Suprapubic skin (tissue), 4 donors: Measurements from ENCODE around the gene UBXN1. TPM values are rescaled to one million over a fixed set of nuclear protein-coding genes. Genes with fewer than 3 reads are reported as not detected.
A peak's percentile ranks its signal among the peaks of the same experiment; 100 is the strongest.
"Not testable (repeated sequence)": the region's sequence is repeated elsewhere in the genome, so short reads cannot be mapped to it uniquely, and the experiment has no call there.

ENCODE experiments used
- DNase-seq, 2 donors: peaks; one replicate each; pipeline ENCODE4 v3.0.0-alpha.2; 2019; ENCODE audit warnings: low spot score in 2 of 2
- H3K27ac ChIP-seq: fragments of 200-600 bp; sonication (generic); one replicate; pipeline ENCODE4 v1.5.1; 2019
- H3K27me3 ChIP-seq: fragments of 200-600 bp; sonication (generic); one replicate; pipeline ENCODE4 v1.5.1; 2019
- H3K36me3 ChIP-seq: fragments of 200-600 bp; sonication (generic); one replicate; pipeline ENCODE4 v1.5.1; 2019
- H3K4me1 ChIP-seq: fragments of 200-600 bp; sonication (generic); one replicate; pipeline ENCODE4 v1.5.1; 2019
- H3K4me3 ChIP-seq: fragments of 200-600 bp; sonication (generic); one replicate; pipeline ENCODE4 v1.5.1; 2019; ENCODE audit warnings: mild to moderate bottlenecking
- H3K9me3 ChIP-seq: fragments of 200-600 bp; sonication (generic); one replicate; pipeline ENCODE4 v1.5.1; 2019
- EP300 ChIP-seq: sonication (generic); formaldehyde crosslinking; IDR thresholded peaks from one replicate; pipeline ENCODE4 v1.6.1; 2017; ENCODE audit warnings: antibody characterized with exemption
- POLR2A ChIP-seq, 2 donors: fragments of 450-650 bp; IDR thresholded peaks; one replicate each; pipeline ENCODE4 v1.6.1; 2017; ENCODE audit warnings: antibody characterized with exemption in 2 of 2, mild to moderate bottlenecking in 2 of 2, moderate library complexity in 2 of 2
- POLR2AphosphoS5 ChIP-seq, 3 donors: sonication (generic); formaldehyde crosslinking; IDR thresholded peaks; one replicate each; pipeline ENCODE4 v1.6.1; 2017; ENCODE audit warnings: antibody characterized with exemption in 3 of 3
- whole genome bisulfite sequencing: methylation state at CpG from one replicate; pipeline ENCODE4 v1.1.5; 2018; 5-methylcytosine and 5-hydroxymethylcytosine counted together
- total RNA-seq, 4 donors: library from RNA; depleted of rRNA; stranded (reverse); fragments of >200 nt; gene quantifications; one replicate each; pipeline ENCODE4 v1.1.0, GENCODE V29; 2016
- TF ChIP-seq, protein P1 (sequence below), 2 donors: fragments of 200-600 bp in 1 of 2; fragments of 450-650 bp in 1 of 2; sonication (generic) in 1 of 2; IDR thresholded peaks; one replicate each; pipeline ENCODE4 v1.5.1; 2016 to 2019; ENCODE audit warnings: antibody characterized with exemption in 2 of 2, mild to moderate bottlenecking in 1 of 2, moderate library complexity in 1 of 2

UBXN1 gene
- total RNA-seq, 4 donors from 2014 or later, result 125 to 194 (median 143) TPM

GRCh38 chr11:62707277-62707861, 28.5 kb upstream of the UBXN1 start, which contains the start of the genes BSCL2 and GNG3:
BSCL2 (minus strand) TSS chr11:62707424; CDS start chr11:62707195, 229 bp downstream.
GNG3 (plus strand) TSS chr11:62707676; CDS start chr11:62708296, 620 bp downstream.
- no peaks in the 10 kb centered on the region for H3K27me3 ChIP-seq
- WGBS, result 91% methylated on average over 7 of the region's 10 CpGs
- peak within 1 kb of the TSS; percentile 92 for H3K27ac ChIP-seq
- H3K4me1 ChIP-seq, result peaks cover 44% of the 10 kb centered on the region
- H3K4me3 ChIP-seq, result peak within 1 kb of the TSS; percentile 67
- peaks cover 19% of the 10 kb centered on the region for H3K36me3 ChIP-seq
- no peaks in the 10 kb centered on the region for H3K9me3 ChIP-seq
- TF ChIP-seq, protein P1, sequence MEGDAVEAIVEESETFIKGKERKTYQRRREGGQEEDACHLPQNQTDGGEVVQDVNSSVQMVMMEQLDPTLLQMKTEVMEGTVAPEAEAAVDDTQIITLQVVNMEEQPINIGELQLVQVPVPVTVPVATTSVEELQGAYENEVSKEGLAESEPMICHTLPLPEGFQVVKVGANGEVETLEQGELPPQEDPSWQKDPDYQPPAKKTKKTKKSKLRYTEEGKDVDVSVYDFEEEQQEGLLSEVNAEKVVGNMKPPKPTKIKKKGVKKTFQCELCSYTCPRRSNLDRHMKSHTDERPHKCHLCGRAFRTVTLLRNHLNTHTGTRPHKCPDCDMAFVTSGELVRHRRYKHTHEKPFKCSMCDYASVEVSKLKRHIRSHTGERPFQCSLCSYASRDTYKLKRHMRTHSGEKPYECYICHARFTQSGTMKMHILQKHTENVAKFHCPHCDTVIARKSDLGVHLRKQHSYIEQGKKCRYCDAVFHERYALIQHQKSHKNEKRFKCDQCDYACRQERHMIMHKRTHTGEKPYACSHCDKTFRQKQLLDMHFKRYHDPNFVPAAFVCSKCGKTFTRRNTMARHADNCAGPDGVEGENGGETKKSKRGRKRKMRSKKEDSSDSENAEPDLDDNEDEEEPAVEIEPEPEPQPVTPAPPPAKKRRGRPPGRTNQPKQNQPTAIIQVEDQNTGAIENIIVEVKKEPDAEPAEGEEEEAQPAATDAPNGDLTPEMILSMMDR (IDR thresholded peaks at IDR 0.05), result no peak
- TF ChIP-seq POLR2AphosphoS5 (IDR thresholded peaks at IDR 0.05) (no peak), POLR2A (IDR thresholded peaks at IDR 0.05) (no peak), EP300 (no peak)
- DNase-seq, result no peak

DNA sequence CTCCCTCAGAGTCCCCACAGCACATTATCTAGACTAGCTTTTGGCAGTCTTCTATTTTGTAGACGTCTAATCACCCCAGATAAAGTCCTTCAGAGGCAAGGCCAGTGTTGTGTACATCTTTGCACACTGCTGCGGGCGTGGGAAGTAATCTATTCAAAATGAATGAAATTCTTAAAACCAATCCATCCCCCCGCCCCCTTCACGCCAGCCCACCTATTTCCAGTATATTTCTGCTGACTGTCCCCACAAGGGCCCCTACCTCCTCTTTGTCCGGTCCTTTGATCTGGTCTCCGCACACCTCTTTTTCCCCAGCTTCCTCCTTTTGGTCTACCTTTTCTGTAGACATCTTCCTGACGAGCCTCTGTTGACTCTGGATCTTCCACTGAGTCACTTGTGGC, 28.0 kb upstream of the UBXN1 start:
- Histone ChIP-seq H3K27me3 (no peaks in the 10 kb centered on the region), H3K4me3 (peak overlapping the region; percentile 63), H3K9me3 (no peaks in the 10 kb centered on the region), H3K4me1 (peaks cover 44% of the 10 kb centered on the region), H3K36me3 (peaks cover 14% of the 10 kb centered on the region), H3K27ac (peak overlapping the region; percentile 71)
- TF ChIP-seq POLR2AphosphoS5 (IDR thresholded peaks at IDR 0.05) (no peak), EP300 (no peak), POLR2A (IDR thresholded peaks at IDR 0.05) (no peak)
- TF ChIP-seq, protein P1 (IDR thresholded peaks at IDR 0.05), result no peak
- 80% methylated on average over 8 of the region's 8 CpGs for WGBS
- DNase-seq, result no peak

DNA sequence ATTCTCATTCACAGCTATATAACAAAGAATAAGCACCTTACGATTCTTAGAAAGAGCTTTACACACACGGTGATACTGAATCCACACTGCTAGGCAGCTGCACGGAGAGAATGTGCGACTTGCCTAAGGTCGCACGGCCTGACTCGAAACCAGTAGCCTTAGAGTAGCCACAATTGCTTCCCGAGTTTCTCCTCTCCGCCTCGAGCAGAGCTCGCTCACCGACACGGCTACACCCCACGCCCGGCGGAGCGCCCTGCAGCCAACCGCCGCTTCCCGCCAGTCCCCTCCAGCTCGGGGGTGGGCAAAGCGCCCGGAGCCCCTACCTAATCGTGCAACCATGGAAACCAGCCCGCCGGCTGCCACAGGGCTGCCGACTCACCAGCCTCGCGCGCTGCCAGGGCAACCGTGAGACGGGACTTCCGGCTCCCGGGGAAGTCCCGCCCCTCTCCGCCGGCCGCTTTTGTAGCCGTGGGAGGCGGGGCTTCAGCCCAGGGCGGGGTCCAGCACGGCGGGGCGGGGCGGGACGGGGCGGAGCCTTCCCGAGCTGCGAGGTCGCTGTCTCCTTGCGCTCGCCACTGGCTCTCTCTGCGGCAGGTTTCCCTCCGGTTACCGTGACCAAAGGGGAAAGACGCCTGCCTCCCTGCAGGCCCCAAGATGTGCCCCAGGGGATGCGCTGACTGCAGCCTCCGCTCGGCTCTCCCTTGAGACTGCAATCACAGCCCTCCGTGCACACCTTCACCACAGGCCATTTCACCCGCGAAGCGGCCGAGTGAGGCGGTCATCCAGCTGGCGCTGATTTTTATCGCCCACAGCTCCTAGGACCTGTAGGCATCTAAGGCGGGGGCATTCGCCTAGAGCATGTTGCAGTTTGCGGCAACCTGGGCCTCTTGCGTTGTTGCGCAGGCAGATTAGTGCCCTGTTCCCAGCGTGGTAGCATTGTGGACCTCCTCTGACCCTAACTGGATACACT, 27.3 kb upstream of the UBXN1 start:
- Histone ChIP-seq H3K27ac (peak overlapping the region; percentile 71), H3K4me3 (peak overlapping the region; percentile 63), H3K36me3 (peaks cover 14% of the 10 kb centered on the region), H3K9me3 (no peaks in the 10 kb centered on the region), H3K27me3 (no peaks in the 10 kb centered on the region), H3K4me1 (peaks cover 44% of the 10 kb centered on the region)
- DNase-seq, result peak; percentile 97
- 17% methylated on average over 16 of the region's 73 CpGs for WGBS
- TF ChIP-seq EP300 (no peak), POLR2A (IDR thresholded peaks at IDR 0.05) (peak in 1 of 2 donors; percentile 12), POLR2AphosphoS5 (IDR thresholded peaks at IDR 0.05) (peak; percentile 22 to 82 (median 39))
- TF ChIP-seq, protein P1 (IDR thresholded peaks at IDR 0.05), result no peak

GRCh38 chr11:62705413-62705812, 26.5 kb upstream of the UBXN1 start:
- 34% methylated on average over 7 of the region's 7 CpGs for WGBS

GRCh38 chr11:62703921-62704320, 25.0 kb upstream of the UBXN1 start:
- not testable (repeated sequence) for H3K9me3 ChIP-seq, H3K4me3 ChIP-seq, H3K36me3 ChIP-seq, H3K27me3 ChIP-seq, DNase-seq, H3K27ac ChIP-seq
- H3K4me1 ChIP-seq, result peaks cover 32% of the 10 kb centered on the region
- 93% methylated on average over 4 of the region's 4 CpGs for WGBS

More at GRCh38 chr11:62705413-62705812, 26.5 kb upstream of the UBXN1 start:
- no peak for DNase-seq
- Histone ChIP-seq H3K4me3 (peak overlapping the region; percentile 63), H3K36me3 (peaks cover 10% of the 10 kb centered on the region), H3K27me3 (no peaks in the 10 kb centered on the region), H3K27ac (peak overlapping the region; percentile 71), H3K9me3 (no peaks in the 10 kb centered on the region), H3K4me1 (peaks cover 42% of the 10 kb centered on the region)
- TF ChIP-seq POLR2A (IDR thresholded peaks at IDR 0.05) (no peak), POLR2AphosphoS5 (IDR thresholded peaks at IDR 0.05) (no peak), EP300 (no peak)
- TF ChIP-seq, protein P1 (IDR thresholded peaks at IDR 0.05), result no peak
